ENCODE measurements around the gene MYO1A.
A peak's percentile ranks its signal among the peaks of the same experiment; 100 is the strongest.

MYO1A gene

GRCh38 chr12:57049890-57050289 lies at the start of gene MYO1A:
Gene MYO1A (minus strand): TSS chr12:57050129. CDS start chr12:57048323, 1,806 bp downstream.
- DNase-seq: no peak

- DNase-seq: no peak
Measured at GRCh38 chr12:57099047-57099714, 49.3 kb upstream of the MYO1A start.

DNA sequence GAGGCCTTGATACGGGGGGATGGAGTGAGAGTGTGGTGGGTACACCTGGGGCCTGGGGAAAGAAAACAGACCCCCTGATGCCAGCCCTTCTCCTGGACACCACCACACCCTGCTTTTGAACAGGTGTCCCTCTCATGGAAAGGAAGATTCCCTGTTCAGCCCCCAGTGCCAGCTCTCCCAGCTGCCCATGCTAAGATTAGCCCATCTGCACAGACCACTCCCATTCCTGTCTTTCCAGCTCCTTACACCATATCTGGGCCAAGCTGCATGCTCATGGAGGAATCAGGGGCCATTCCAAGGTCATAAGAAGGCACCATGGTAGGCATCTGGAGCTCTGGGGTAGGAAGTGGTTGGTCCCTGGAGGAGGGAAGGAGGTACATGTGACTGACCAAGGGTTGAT lies 48.6 kb upstream of the MYO1A start:
- DNase-seq: no peak

GRCh38 chr12:57097554-57097835 lies 47.6 kb upstream of the MYO1A start:
- DNase-seq: no peak

- no peak for DNase-seq
Measured at GRCh38 chr12:57096748-57097553, 47.0 kb upstream of the MYO1A start.

- no peak for DNase-seq
Measured at GRCh38 chr12:57096099-57096572, 46.2 kb upstream of the MYO1A start.

DNA sequence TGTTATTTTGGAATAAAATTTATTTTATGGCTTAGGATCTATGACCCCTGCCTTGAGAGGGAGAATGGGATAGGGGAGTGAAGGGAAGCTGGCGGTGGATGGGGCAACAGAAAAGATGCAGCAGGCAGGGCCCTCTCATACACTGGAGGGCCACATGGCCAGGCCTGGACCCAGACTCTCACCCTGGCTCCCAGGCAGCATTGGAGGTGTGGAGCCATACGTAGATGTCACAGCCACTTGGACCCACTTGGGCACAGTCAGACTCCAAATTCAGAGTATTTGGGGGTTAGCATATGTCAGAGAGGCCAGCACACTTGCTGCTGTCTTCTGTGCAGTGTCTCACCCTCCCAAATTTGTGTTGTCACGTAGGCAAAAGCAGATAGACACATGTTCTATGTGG lies 45.5 kb upstream of the MYO1A start:
- DNase-seq: no peak

DNA sequence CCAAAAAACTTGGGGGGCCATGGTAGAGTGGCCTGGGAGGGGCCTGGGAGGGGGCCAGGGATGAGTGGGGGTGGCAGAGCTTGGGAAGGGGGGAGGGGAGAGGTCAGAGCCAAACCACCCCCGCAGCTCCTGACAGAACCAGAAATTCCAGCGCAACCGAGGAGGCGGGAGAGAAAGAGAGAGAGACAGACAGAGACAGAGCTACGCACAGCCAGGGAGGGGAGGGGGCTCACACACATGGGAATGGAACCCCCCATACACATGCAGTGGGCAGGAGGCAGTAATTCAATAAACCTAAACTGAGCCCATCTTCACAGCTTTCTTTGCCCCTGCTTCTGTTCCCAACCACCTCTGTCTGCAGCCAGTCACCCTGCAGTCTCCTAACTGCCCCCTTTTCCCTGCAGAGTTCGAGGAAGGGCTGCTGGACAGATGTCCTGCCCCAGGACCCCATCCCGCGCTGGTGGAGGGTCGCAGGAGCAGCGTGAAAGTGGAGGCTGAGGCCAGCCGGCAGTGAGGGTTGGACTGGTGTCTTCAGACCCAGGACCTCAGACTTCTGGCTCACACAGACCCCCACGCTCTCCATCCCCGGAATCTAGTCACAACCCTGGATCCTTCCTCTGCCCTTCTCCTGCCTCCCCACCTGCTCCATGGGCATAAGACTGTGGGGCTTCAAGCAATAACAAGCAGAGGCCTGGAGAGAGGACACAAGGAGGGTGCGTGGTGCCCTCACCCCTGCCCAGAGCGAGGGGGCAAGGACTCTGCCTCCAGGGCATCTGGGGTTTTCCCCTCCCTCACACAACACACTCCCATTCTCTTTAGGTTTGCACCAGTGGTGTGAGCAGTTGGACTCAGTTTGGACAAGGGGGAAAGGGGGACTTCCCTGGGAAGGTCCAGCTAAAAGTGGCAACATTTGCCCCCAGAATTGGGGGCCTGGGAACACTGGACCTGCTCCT lies 44.6 kb upstream of the MYO1A start:
- no peak for DNase-seq

- DNase-seq: peak; percentile 53 to 65
Measured at GRCh38 chr12:57093415-57094207, 43.7 kb upstream of the MYO1A start.

- no peak for DNase-seq
Measured at GRCh38 chr12:57092876-57093414, 43.0 kb upstream of the MYO1A start.

- no peak for DNase-seq
Measured at GRCh38 chr12:57092529-57092862, 42.6 kb upstream of the MYO1A start.

- no peak for DNase-seq
Measured at GRCh38 chr12:57091638-57092528, 42.0 kb upstream of the MYO1A start.

GRCh38 chr12:57090924-57091637 lies 41.2 kb upstream of the MYO1A start:
- no peak for DNase-seq

GRCh38 chr12:57090490-57090889 lies 40.6 kb upstream of the MYO1A start:
- no peak for DNase-seq

- DNase-seq: peak in 1 of 2 donors; percentile 48
Measured at GRCh38 chr12:57089271-57090245, 39.6 kb upstream of the MYO1A start.

- DNase-seq: peak; percentile 96
Measured at GRCh38 chr12:57088354-57089270, 38.7 kb upstream of the MYO1A start, which contains the start of gene NAB2. Gene NAB2 (plus strand): TSS chr12:57089114. CDS start chr12:57089272, 158 bp downstream.

- peak; percentile 73 to 80 for DNase-seq
Measured at GRCh38 chr12:57087691-57088353, 37.9 kb upstream of the MYO1A start.
